Cardiac septum (tissue), 1 donor: ENCODE results near the gene C4orf51. TPM values are rescaled to one million over a fixed set of nuclear protein-coding genes. Genes with fewer than 3 reads are reported as not detected.
"Not testable (repeated sequence)": the region's sequence is repeated elsewhere in the genome, so short reads cannot be mapped to it uniquely, and the experiment has no call there.

ENCODE experiments used
- DNase-seq: peaks from one replicate; pipeline ENCODE4 v3.0.0-alpha.2; 2020; ENCODE audit warnings: low spot score
- intact Hi-C: fragments of 100-400 bp; cut with DNase I; formaldehyde crosslinking; loops from one replicate; pipeline ENCODE4 v1.14.0; 2022
- long read RNA-seq: library from polyadenylated mRNA; unstranded; transcript quantifications from one replicate; pipeline ENCODE4 v2.0.0, GENCODE V29; 2021
- total RNA-seq: library from RNA; stranded (reverse); fragmentation: NEBNext Ultra II Directional; extraction: Animal tissue kit (Norgen Biotek cat#: 25700); gene quantifications from one replicate; pipeline ENCODE4 v1.2.1, GENCODE V29; 2021
- donor health status: DM: no; HTN: no; CAD: no.

Gene C4orf51
- total RNA-seq: not detected
- long read RNA-seq, partial matches to known transcripts: 0 of 1 reads
- long read RNA-seq, other reads (novel, unspliced or antisense): 1 of 1 reads

GRCh38 chr4:145679991-145680455, at the start of gene C4orf51:
TSS of gene C4orf51 (plus strand) at chr4:145680146. CDS start at chr4:145680204, 58 bp downstream.
- intact Hi-C loops: loop anchor here (5.0 kb wide), 1 partner anchor 57 kb away; no protein-coding TSS in a partner anchor
- DNase-seq: no peak

DNA sequence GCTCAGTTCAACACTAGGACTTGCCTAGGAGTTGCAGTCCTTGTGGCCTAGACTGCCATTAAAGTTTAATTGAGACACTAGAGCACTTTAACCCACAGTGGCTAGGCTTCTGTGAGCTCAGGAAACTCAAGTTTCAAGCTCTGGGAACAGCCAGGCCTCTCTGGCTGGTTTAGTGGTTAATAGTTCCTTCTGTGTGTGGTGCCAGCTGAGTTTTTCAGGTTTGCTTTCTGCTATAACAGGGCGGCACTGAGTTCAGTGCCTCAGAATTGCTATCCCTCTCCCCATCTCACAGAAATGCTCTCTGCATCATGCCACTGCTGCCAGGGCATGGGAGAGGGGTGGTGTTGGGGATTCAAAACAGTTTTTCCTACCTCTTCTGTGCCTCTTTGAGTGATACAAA, 44.8 kb upstream of the C4orf51 start:
- intact Hi-C loops: loop anchor here (5.0 kb wide), 1 partner anchor 87 kb away; no protein-coding TSS in a partner anchor
- DNase-seq: no peak

DNA sequence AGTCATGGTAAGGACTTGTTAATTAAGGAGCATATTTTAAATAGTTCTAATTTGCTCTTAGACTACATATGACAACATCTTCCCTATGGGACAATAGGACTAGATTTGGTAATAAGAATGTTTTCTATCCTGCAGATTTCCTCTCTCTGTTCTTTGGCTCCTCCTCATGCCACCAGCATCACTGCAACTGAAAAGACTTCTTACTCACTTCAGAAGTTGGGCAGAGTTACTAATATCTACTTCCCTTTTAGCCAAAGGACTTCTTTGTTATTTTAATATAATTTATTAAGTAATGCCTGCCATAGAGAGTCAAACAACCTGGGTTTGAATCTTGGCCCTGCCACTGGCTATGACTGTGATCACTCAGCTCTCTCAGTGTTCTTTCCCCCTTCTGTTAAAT, 44.3 kb upstream of the C4orf51 start:
- intact Hi-C loops: loop anchor here (5.0 kb wide), 1 partner anchor 87 kb away; no protein-coding TSS in a partner anchor

GRCh38 chr4:145639186-145639698, 40.7 kb upstream of the C4orf51 start:
- intact Hi-C loops: loop anchor here (5.0 kb wide), 1 partner anchor 83 kb away; no protein-coding TSS in a partner anchor
- DNase-seq: no peak

More for the DNA sequence above, 44.3 kb upstream of the C4orf51 start:
- no peak for DNase-seq

DNA sequence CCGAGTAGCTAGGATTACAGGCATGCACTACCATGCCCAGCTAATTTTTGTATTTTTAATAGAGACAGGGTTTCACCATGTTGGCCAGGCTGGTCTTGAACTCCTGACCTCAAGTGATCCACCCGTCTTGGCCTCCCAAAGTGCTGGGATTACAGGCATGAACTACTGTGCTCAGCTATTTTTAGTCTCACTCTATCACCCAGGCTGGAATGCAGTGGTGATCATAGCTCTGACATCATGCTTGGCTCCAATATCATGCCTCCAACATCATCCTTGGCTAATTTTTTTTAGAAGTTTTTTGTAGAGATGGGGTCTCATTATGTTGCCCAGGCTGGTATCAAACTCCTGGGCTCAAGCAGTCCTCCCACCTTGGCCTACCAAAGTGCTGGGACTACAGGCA, 39.7 kb upstream of the C4orf51 start:
- intact Hi-C loops: loop anchor here (5.0 kb wide), 1 partner anchor 182 kb away; no protein-coding TSS in a partner anchor
- DNase-seq: not testable (repeated sequence)

DNA sequence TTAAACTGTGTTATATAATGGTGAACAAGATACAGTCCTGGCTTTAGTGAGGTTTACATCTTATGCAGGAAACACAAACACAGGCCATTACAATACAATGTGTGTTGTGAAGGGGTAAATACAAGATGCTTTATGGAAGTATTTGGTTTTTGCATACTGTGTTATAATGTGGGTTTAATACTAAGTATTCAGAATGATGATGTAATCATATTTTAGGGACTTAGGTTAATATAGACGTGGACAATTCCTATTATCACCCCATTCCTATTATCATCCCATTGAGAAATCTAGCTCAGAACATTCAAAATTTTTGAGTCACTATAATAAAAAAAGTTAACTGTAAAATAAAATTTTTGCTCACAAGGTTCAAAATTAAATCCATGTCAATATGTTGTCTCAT, 36.7 kb upstream of the C4orf51 start:
- intact Hi-C loops: loop anchor here (5.0 kb wide), 1 partner anchor 179 kb away; no protein-coding TSS in a partner anchor

GRCh38 chr4:145644699-145645098, 35.2 kb upstream of the C4orf51 start:
- no peak for DNase-seq
- intact Hi-C loops: loop anchor here (5.0 kb wide), 1 partner anchor 178 kb away; no protein-coding TSS in a partner anchor

More for the DNA sequence above, 36.7 kb upstream of the C4orf51 start:
- DNase-seq: no peak

DNA sequence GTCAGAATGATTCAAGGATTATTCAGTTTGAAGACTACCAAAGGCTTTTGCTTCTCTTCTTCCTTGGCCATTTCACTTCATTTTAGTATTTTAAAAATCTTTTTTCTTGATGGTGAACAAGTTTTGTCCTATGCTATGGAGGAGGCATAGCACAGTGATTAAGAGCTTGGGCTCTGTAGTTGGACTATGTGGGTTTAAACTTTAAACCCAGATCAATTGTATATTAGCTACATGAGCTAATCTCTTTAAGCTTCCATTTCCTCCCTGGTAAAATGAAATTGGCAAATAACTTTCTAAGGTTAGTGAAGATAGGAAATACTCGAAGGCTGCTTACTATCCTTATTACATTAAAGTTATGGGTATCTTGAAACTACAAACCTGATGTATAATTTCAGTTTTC, 23.8 kb upstream of the C4orf51 start:
- intact Hi-C loops: no loop called here
- no peak for DNase-seq

DNA sequence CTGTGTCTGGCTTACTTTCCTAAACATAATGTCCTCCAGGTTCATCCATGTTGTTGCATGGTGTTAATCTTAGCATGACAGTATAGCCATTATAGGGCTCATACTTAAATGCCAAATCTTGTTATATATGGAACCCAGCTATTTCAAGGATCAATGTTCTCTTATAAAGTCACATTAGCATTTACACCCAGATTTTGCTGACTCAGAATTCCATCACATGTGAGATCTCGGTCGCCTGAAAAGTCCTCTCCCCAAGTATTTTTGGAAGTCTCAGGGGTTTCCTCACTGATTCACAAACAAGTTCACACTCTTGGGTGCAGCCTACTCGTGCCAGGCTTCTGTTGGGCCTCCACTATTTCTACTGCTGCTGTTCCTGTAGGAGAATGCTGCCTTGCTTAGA, 19.9 kb upstream of the C4orf51 start:
- intact Hi-C loops: no loop called here
- no peak for DNase-seq

- no peak for DNase-seq
- intact Hi-C loops: no loop called here
These were observed 16.8 kb upstream of the C4orf51 start for GRCh38 chr4:145663194-145663593.

DNA sequence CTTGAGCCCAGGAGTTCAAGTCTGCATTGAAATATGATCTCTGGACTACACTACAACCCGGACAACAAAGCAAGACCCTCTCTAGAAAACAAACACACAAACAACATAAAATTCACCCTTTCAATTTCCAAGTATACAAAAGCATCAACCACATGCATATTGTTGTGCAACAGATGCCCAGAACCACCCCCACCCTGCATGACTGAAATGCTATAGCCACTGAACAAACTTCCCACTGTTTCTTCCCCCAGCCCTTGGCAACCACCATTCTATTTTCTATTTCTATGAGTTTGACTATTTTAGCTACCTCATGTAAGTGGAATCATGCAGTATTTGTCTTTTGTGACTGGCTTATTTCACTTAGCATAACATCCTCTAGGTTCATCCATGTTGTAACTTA, 14.2 kb upstream of the C4orf51 start:
- no peak for DNase-seq
- intact Hi-C loops: no loop called here

- intact Hi-C loops: no loop called here
- DNase-seq: no peak
These were observed 9.5 kb upstream of the C4orf51 start for GRCh38 chr4:145670422-145670821.

- intact Hi-C loops: no loop called here
- no peak for DNase-seq
These were observed 426 bp upstream of the C4orf51 start for GRCh38 chr4:145679520-145679919.

DNA sequence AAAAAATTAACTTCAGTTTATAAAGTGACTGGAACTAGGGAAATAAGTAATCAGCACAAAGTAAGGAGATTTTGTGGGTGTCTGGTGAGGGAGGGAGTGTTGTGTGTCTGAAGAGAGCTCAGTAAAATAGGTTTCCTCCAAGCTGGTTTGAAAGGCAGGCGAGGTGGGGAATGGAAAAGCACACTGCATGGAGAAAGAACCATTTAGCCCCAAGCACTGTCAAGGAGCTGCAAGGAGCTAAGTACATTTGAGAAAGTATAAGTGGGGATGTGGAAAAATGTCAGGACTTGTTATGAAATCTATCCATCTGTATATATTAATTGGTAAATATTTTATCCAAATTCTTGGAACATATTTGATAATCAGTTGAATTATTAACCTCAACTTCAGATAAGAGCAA, 956 bp downstream of the C4orf51 start:
- DNase-seq: no peak
- intact Hi-C loops: loop anchor here (5.0 kb wide), 1 partner anchor 56 kb away; no protein-coding TSS in a partner anchor

- intact Hi-C loops: loop anchor here (5.0 kb wide), 1 partner anchor 56 kb away; no protein-coding TSS in a partner anchor
- DNase-seq: no peak
These were observed 1.6 kb downstream of the C4orf51 start for GRCh38 chr4:145681518-145681917.

- intact Hi-C loops: loop anchor here (5.0 kb wide), 1 partner anchor 55 kb away; no protein-coding TSS in a partner anchor
- DNase-seq: no peak
These were observed 2.0 kb downstream of the C4orf51 start for GRCh38 chr4:145681956-145682355.

GRCh38 chr4:145686991-145687390, 7.0 kb downstream of the C4orf51 start:
- DNase-seq: no peak
- intact Hi-C loops: no loop called here

GRCh38 chr4:145690610-145691009, 10.7 kb downstream of the C4orf51 start:
- intact Hi-C loops: no loop called here
- no peak for DNase-seq

DNA sequence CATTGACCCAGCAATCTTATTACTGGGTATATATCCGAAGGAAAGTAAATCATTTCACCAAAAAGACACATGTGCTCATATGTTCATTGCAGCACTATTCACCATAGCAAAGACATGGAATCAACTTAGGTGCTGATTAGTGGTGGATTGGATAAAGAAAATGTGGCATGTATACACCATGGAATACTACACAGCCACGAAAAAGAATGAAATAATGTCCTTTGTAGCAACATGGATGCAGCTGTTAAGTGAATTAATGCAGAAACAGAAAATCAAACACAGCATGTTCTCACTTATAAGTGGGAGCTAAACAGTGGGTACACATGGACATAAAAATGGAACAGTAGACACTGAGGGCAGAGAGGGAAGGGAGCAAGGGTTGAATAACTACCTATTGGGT, 11.5 kb downstream of the C4orf51 start:
- intact Hi-C loops, DNase-seq: not testable (repeated sequence)

DNA sequence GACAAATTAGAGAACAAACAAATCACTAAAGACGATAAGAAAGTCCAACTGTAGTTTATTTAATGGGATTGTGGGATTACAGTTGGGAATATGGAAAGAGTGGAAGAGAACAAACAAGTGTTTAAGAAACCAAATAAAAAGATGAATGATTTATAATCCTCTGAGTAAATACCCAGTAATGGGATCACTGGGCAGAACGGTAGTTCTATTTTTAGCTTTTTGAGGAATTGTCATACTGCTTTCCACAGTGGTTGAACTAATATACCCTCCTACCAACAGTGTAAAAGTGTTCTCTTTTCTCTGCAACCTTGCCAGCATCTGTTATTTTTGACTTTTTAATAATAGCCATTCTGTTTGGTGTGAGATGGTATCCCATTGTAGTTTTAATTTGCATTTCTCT, 15.0 kb downstream of the C4orf51 start:
- DNase-seq: no peak
- intact Hi-C loops: no loop called here

- no peak for DNase-seq
- intact Hi-C loops: no loop called here
These were observed 17.4 kb downstream of the C4orf51 start for GRCh38 chr4:145697332-145697731.
